ENCODE measurements around the gene TMEM190. TPM values are rescaled to one million over a fixed set of nuclear protein-coding genes. Genes with fewer than 3 reads are reported as not detected.

The TMEM190 gene
- total RNA-seq, 4 donors from 2014 or later = not detected

GRCh38 chr19:55372316-55373081, 4.1 kb upstream of the TMEM190 start:
- peaks cover 100% of the 10 kb centered on the region for H3K27me3 ChIP-seq
- no peak for ATAC-seq
- H3K4me3 ChIP-seq = no peak overlapping the region
- H3K36me3 ChIP-seq = no peaks in the 10 kb centered on the region
- H3K4me1 ChIP-seq = peaks cover 0 to 33% (median 13%) of the 10 kb centered on the region in 3 donors
- WGBS, 2 donors (ENCODE audit: low coverage in 1 of 2) = 58% methylated on average over 7 of the region's 24 CpGs; no CpG with 5 or more reads in 1 of the 2 donors
- H3K9me3 ChIP-seq = no peaks in the 10 kb centered on the region
- TF ChIP-seq CTCF (IDR thresholded peaks at IDR 0.05) (no peak), EP300 (IDR thresholded peaks at IDR 0.05) (no peak), POLR2A (IDR thresholded peaks at IDR 0.05) (no peak), POLR2AphosphoS5 (IDR thresholded peaks at IDR 0.05) (no peak)
- H3K27ac ChIP-seq = no peak overlapping the region

- Histone ChIP-seq H3K4me1 (peaks cover 0 to 38% (median 13%) of the 10 kb centered on the region in 3 donors), H3K27me3 (peaks cover 97% of the 10 kb centered on the region), H3K9me3 (no peaks in the 10 kb centered on the region), H3K36me3 (no peaks in the 10 kb centered on the region), H3K4me3 (no peak overlapping the region), H3K27ac (no peak overlapping the region)
- WGBS, 2 donors (ENCODE audit: low coverage in 1 of 2) = no CpG with 5 or more reads among the region's 9 CpGs
- ATAC-seq = no peak
- TF ChIP-seq CTCF (IDR thresholded peaks at IDR 0.05) = no peak
- no peak for TF ChIP-seq POLR2A (IDR thresholded peaks at IDR 0.05)
- TF ChIP-seq POLR2AphosphoS5 (IDR thresholded peaks at IDR 0.05) = no peak
Observed at GRCh38 chr19:55373306-55373992, 3.2 kb upstream of the TMEM190 start.

GRCh38 chr19:55373993-55374757, 2.5 kb upstream of the TMEM190 start:
- H3K27me3 ChIP-seq = peaks cover 90% of the 10 kb centered on the region

More at GRCh38 chr19:55373993-55374757, 2.5 kb upstream of the TMEM190 start:
- TF ChIP-seq EP300 (IDR thresholded peaks at IDR 0.05) (no peak), POLR2AphosphoS5 (IDR thresholded peaks at IDR 0.05) (no peak), POLR2A (IDR thresholded peaks at IDR 0.05) (no peak), CTCF (IDR thresholded peaks at IDR 0.05) (no peak)
- ATAC-seq = no peak
- H3K27ac ChIP-seq = no peak overlapping the region
- no peak overlapping the region for H3K4me3 ChIP-seq
- WGBS, 2 donors (ENCODE audit: low coverage in 1 of 2) = 67 to 80% methylated on average over 1 to 4 of the region's 31 CpGs
- peaks cover 0 to 31% (median 11%) of the 10 kb centered on the region in 3 donors for H3K4me1 ChIP-seq
- no peaks in the 10 kb centered on the region for H3K9me3 ChIP-seq
- no peaks in the 10 kb centered on the region for H3K36me3 ChIP-seq

Data from gastroesophageal sphincter (tissue), 4 donors.